Caki2 (cell line): Measurements from ENCODE around the gene NDUFA13. TPM values are rescaled to one million over a fixed set of nuclear protein-coding genes. Genes with fewer than 3 reads are reported as not detected.

Source experiments
- total RNA-seq: library from RNA; depleted of rRNA; stranded (reverse); fragments of >200 nt; shearing (Covaris generic); gene quantifications from 2 replicates; pipeline ENCODE4 v1.2.3, GENCODE V29; 2014; ENCODE audit warnings: low replicate concordance; rRNA removed

Gene NDUFA13
- total RNA-seq, 1 experiment from 2014 or later: 303 TPM

Other genes with a start within 250 kb of the NDUFA13 start
- not detected in 2 replicates for gene TM6SF2, start 242.9 kb upstream of the NDUFA13 start, total RNA-seq
- gene SUGP1, start 195.7 kb upstream of the NDUFA13 start, total RNA-seq: 19.2 and 30.8 TPM in 2 replicates
- gene MAU2, start 195.4 kb upstream of the NDUFA13 start, total RNA-seq: 13.0 and 36.3 TPM in 2 replicates
- 29.2 and 35.1 TPM in 2 replicates for gene GATAD2A, start 110.5 kb upstream of the NDUFA13 start, total RNA-seq
- 4.1 and 7.7 TPM in 2 replicates for gene TSSK6, start 677 bp upstream of the NDUFA13 start, total RNA-seq
- gene YJEFN3, start 12.7 kb downstream of the NDUFA13 start, total RNA-seq: 0.61 and 2.5 TPM in 2 replicates
- gene CILP2, start 22.0 kb downstream of the NDUFA13 start, total RNA-seq: 0.20 TPM in 1 of 2 replicates, not detected in the other
- gene PBX4, start 102.5 kb downstream of the NDUFA13 start, total RNA-seq: 1.9 and 2.6 TPM in 2 replicates
- gene LPAR2, start 112.0 kb downstream of the NDUFA13 start, total RNA-seq: 5.9 and 7.6 TPM in 2 replicates
- 6.6 and 12.5 TPM in 2 replicates for gene GMIP, start 127.4 kb downstream of the NDUFA13 start, total RNA-seq
- gene ATP13A1, start 147.5 kb downstream of the NDUFA13 start, total RNA-seq: 24.3 and 71.6 TPM in 2 replicates
- gene ZNF101, start 152.6 kb downstream of the NDUFA13 start, total RNA-seq: 2.3 and 5.3 TPM in 2 replicates
- gene ZNF14, start 216.9 kb downstream of the NDUFA13 start, total RNA-seq: 3.3 and 5.5 TPM in 2 replicates